Ovary (tissue), 3 donors: ENCODE data around the gene PCDHB14.
"Not testable (repeated sequence)": the region's sequence is repeated elsewhere in the genome, so short reads cannot be mapped to it uniquely, and the experiment has no call there.

Experiments used
- EP300 ChIP-seq: sonication (generic); formaldehyde crosslinking; IDR thresholded peaks from one replicate; pipeline ENCODE4 v1.6.1; 2017; ENCODE audit warnings: antibody characterized with exemption
- POLR2A ChIP-seq: fragments of 450-650 bp; IDR thresholded peaks from one replicate; pipeline ENCODE4 v1.6.1; 2017; ENCODE audit warnings: antibody characterized with exemption, mild to moderate bottlenecking, moderate library complexity
- TF ChIP-seq, protein P1 (sequence below), 3 donors: fragments of 450-650 bp in 2 of 3; fragments of 200-600 bp in 1 of 3; IDR thresholded peaks; one replicate each; pipeline versions ENCODE4 v1.5.1 to v1.8.0; 2016 to 2022; ENCODE audit warnings: antibody characterized with exemption in 3 of 3, mild to moderate bottlenecking in 1 of 3
- donor health status: DM: no; HTN: no; CAD: no.

GRCh38 chr5:141177577-141178191 lies 45.5 kb upstream of the PCDHB14 start, which contains the start of gene PCDHB8:
- TF ChIP-seq, protein P1, sequence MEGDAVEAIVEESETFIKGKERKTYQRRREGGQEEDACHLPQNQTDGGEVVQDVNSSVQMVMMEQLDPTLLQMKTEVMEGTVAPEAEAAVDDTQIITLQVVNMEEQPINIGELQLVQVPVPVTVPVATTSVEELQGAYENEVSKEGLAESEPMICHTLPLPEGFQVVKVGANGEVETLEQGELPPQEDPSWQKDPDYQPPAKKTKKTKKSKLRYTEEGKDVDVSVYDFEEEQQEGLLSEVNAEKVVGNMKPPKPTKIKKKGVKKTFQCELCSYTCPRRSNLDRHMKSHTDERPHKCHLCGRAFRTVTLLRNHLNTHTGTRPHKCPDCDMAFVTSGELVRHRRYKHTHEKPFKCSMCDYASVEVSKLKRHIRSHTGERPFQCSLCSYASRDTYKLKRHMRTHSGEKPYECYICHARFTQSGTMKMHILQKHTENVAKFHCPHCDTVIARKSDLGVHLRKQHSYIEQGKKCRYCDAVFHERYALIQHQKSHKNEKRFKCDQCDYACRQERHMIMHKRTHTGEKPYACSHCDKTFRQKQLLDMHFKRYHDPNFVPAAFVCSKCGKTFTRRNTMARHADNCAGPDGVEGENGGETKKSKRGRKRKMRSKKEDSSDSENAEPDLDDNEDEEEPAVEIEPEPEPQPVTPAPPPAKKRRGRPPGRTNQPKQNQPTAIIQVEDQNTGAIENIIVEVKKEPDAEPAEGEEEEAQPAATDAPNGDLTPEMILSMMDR (IDR thresholded peaks at IDR 0.05) = not testable (repeated sequence)
- not testable (repeated sequence) for TF ChIP-seq POLR2A, EP300
